ENCODE measurements around the gene RMND5A.
"Not testable (repeated sequence)": the region's sequence is repeated elsewhere in the genome, so short reads cannot be mapped to it uniquely, and the experiment has no call there.

RMND5A gene

DNA sequence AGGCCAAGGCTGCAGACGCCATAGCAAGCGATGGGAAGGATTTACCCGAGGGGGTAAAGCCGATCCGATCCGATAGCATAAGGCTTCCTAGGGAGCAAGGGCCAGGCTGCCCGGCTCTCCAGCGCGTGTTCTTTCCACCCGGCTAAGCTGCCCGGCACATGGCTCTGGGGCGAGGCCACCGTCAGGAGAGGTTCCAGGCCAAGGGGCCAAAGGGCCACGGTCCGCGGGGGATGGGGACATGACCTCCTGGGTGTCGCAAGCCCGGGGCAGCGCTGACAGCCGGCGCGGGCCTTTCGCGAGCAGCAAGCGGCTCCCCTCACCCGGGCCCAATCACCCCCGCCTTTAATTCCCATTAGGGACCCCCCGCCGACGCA, 841 bp upstream of the RMND5A start:
- DNase-seq: not testable (repeated sequence)

DNA sequence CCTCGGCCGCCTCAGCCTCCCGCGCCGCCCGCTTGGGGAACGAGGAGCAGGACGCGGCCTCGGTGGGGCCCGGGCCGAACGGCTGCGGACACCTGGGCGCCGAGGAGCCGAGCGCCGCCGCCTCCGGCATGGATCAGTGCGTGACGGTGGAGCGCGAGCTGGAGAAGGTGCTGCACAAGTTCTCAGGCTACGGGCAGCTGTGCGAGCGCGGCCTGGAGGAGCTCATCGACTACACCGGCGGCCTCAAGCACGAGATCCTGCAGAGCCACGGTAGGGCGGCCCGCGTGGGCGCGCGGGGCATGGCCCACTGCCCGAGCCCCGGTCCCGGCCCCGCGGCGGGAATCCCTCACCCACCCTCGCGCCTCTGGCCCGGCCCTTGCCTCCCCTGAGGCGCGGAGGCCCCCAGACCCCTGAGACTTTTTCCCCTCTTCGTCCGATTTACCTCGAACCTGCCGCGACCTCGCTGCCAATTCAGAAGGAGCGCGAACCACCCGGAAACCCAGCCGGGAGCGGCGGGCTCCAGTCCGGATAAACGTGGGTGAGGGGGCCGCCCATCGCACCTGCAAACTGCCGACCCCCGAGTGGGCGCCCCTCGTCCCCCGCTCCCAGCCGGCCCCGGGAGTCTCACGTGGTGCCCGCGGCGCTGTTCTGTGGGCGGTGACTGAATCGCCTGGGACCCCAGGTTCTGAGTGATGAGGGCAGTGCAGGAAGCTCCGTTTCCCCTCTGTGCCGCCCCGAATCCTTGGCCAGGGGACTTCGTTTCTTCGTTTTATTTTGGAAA, 639 bp downstream of the RMND5A start:
- DNase-seq: peak in 1 of 2 experiments; percentile 44

- not testable (repeated sequence) for DNase-seq
Observed at GRCh38 chr2:86725706-86726105, 5.6 kb downstream of the RMND5A start.

- not testable (repeated sequence) for DNase-seq
Observed at GRCh38 chr2:86732040-86732525, 12.0 kb downstream of the RMND5A start.

- not testable (repeated sequence) for DNase-seq
Observed at GRCh38 chr2:86732837-86733236, 12.7 kb downstream of the RMND5A start.

- DNase-seq: not testable (repeated sequence)
Observed at GRCh38 chr2:86733528-86733927, 13.4 kb downstream of the RMND5A start.

DNA sequence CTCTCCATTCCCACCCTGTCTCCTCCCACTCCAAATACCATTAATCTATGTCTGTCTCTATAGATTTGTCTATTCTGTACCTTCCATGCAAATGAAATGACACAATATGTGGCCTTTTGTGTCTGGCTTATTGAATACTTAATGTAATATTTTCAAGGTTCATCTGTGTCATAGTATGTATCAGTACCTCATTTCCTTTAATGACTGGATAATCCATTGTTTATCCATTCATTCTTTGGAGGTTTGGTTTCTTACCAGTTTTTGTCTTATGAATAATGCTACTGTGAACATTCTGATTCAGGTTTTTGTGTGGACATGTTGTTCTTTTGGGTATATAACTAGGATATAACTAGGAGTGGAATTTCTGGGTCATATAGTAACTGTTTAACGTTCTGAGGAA, 14.8 kb downstream of the RMND5A start:
- not testable (repeated sequence) for DNase-seq

- DNase-seq: not testable (repeated sequence)
Observed at GRCh38 chr2:86739485-86739884, 19.4 kb downstream of the RMND5A start.

- DNase-seq: not testable (repeated sequence)
Observed at GRCh38 chr2:86739889-86740288, 19.8 kb downstream of the RMND5A start.

- not testable (repeated sequence) for DNase-seq
Observed at GRCh38 chr2:86741889-86742498, 21.9 kb downstream of the RMND5A start.

DNA sequence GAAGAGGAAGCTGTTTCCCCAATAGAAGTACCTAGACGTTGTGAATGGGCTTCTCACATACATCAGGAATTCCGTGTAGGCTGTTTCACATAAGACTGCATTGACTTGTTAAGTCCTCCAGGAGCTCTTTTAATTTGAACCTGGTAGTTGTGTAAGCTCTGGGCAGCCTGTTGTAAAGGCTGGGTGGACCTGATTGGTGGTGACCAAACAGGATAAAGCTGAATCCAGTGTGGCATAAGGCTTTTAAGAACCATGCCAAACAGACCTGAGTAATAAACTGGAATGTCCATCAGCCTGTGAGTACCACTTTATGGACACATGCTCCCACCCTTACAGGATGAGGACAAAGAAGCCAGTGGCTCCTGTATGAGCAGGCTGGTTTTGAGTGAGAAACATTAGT, 24.1 kb downstream of the RMND5A start:
- no peak for DNase-seq

DNA sequence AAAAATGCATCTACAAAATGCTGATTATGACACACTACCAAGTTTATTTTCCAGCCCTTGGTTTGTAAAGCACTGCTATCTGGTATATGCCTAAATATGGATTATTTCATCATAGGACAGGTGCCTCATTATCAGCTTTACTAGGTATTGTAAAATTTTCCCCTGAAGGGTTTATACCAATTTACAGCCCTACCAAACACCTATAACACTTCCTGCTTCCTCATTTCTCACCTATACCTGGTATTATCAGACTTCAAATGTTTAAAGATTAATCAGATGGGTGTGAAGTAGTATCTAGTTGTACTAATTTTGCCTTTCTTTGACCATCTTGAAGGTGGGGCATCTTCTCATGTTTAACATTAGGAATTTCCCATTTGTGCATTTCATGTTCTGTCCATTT, 26.8 kb downstream of the RMND5A start:
- DNase-seq: no peak

GRCh38 chr2:86747711-86748639, 27.9 kb downstream of the RMND5A start:
- DNase-seq: peak; percentile 68 to 86

DNA sequence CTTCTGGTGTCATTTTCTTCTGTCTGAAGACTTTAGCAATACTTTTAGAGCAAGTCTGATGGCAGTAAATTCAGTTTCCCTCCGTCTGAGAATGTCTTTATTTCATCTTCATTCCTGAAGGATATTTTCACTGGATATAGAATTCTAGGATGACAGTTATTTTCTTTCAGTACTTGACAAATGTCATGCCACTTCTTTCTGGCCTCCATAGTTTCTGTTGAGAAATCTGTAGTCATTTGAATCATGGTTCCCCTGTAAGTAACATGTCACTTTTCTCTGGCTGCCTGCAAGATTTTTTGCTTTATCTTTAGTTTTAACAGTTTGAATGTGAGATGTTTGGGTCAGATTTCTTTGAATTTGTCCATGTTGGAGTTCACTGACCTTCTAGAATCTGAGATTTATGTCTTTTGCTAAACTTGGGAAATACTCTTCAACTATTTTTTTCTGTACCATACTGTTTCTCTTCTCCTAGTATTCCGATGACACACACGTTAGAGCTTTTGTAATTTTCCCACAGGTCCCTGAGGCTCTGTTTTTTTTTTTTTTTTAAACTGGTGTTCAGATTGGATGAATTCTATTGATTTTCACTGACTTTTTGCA, 30.2 kb downstream of the RMND5A start:
- DNase-seq: no peak

DNA sequence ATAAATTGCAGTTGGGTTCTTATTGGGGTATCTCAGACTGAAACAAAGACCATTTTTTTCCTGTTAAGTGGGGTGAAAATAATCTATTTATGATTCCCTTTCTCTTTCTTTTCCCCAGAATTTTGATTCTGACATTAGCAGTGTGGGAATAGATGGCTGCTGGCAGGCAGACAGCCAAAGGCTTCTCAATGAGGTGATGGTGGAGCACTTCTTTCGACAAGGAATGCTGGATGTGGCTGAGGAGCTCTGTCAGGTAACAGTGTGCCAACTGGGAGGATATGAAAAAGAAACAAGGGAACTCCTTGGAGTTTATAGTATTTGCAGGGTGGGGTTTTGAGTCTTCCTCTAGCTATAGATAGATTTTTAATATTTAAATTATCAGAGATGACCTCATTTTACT, 31.7 kb downstream of the RMND5A start:
- no peak for DNase-seq

GRCh38 chr2:86752934-86753333, 32.8 kb downstream of the RMND5A start:
- DNase-seq: no peak

GRCh38 chr2:86753606-86754005, 33.5 kb downstream of the RMND5A start:
- DNase-seq: no peak

DNA sequence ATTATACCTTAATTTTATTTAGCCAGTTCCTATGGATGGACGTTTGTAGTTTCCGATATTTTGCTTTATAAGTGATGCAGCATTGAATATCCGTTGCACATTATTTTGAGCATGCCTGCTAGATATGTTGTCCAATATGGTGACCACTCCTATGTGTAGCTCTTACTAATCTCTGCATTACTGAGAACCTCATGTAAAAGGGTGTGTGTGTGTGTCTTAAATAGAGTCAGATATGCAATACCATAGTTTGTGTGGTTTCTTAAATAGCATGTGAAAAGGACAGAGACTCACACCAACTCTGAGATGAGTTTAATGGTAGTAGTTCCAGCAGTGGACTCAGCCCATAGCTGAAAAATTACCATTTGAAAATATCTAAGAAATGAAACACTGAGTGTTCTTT, 38.3 kb downstream of the RMND5A start:
- no peak for DNase-seq

DNA sequence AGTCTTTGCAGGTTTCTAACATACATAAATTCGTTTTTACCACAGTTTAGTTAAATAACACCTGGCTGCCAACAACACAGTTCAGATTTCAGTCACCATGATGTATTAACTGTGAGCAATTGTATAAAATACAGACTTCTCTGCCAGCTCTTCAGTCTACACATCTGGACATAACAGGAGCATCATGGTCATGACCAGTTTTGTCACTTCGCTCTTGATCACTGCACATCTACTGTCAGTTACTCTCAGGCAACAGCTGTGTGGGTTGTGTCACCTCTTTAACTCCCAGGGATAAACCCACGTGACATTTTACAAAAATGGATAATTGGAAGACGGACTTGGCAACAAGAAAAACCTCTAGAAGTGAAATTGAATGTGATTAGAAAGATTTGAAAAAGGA, 40.3 kb downstream of the RMND5A start:
- no peak for DNase-seq

DNA sequence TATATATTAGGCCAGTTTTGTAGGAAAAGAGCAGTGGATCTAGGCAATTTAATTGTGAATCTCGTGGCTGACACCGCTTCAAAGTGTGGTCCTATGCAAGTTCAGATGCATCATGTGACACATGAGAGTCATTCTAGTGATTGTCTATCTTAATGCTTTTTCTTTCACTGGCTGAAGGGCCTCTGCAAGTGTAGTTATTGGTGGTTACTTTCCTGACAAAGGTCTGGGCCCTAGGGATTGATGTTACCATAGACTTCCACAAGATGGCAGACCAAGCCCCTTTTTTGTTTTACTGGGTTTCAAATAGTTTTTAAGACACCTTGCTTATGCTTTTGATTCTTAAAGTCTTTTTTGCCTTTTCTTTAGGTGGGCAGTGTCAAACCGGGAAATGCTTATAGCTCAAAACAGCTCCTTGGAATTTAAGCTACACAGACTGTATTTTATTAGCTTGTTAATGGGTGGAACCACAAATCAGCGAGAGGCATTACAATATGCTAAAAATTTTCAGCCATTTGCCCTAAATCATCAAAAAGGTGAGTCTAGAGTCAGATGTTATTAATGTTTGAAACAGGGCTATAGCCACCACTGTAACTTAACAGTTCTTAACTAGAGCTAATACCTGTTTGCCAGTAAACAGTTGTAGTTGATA, 44.7 kb downstream of the RMND5A start:
- peak in 1 of 2 experiments; percentile 58 for DNase-seq

GRCh38 chr2:86765310-86765695, 45.2 kb downstream of the RMND5A start:
- no peak for DNase-seq
